ENCODE measurements around the gene FLT1. TPM values are rescaled to one million over a fixed set of nuclear protein-coding genes. Genes with fewer than 3 reads are reported as not detected.

FLT1 gene
- total RNA-seq, 1 donor from 2014 or later = 0.47 TPM

GRCh38 chr13:28527629-28528028, 32.7 kb upstream of the FLT1 start:
- Mint-ChIP-seq H3K4me3 (no peak overlapping the region), H3K27me3 (ENCODE audit: insufficient read depth, low read depth) (peaks cover 5% of the 10 kb centered on the region), H3K4me1 (no peaks in the 10 kb centered on the region), H3K36me3 (no peaks in the 10 kb centered on the region), H3K27ac (no peak overlapping the region), H3K9me3 (no peaks in the 10 kb centered on the region)
- Histone ChIP-seq H3K9me3 (ENCODE audit: low read depth) (no peaks in the 10 kb centered on the region), H3K36me3 (no peaks in the 10 kb centered on the region), H3K4me2 (no peak overlapping the region), H4K20me1 (ENCODE audit: low read depth) (no peaks in the 10 kb centered on the region), H2AFZ (replicated peaks) (no peak overlapping the region), H3K9ac (no peak overlapping the region), H3F3A (ENCODE audit: low read depth) (peaks cover 24% of the 10 kb centered on the region), H3K27ac (no peak overlapping the region), H3K79me2 (ENCODE audit: low read depth) (no peaks in the 10 kb centered on the region), H3K4me3 (no peak overlapping the region), H3K27me3 (peaks cover 47% of the 10 kb centered on the region), H3K4me1 (no peaks in the 10 kb centered on the region)
- no peak for TF ChIP-seq CTCF (IDR thresholded peaks at IDR 0.05)
- TF ChIP-seq EZH2 (IDR thresholded peaks at IDR 0.05) = no peak
- TF ChIP-seq EZH2phosphoT487 (IDR thresholded peaks at IDR 0.05) = no peak
- no peak for DNase-seq (ENCODE audit: low spot score)

GRCh38 chr13:28526876-28527275, 31.9 kb upstream of the FLT1 start:
- Mint-ChIP-seq H3K27me3 (ENCODE audit: insufficient read depth, low read depth) (peaks cover 7% of the 10 kb centered on the region), H3K4me1 (no peaks in the 10 kb centered on the region), H3K36me3 (no peaks in the 10 kb centered on the region), H3K27ac (no peak overlapping the region), H3K9me3 (no peaks in the 10 kb centered on the region), H3K4me3 (no peak overlapping the region)
- TF ChIP-seq CTCF (IDR thresholded peaks at IDR 0.05) = no peak
- no peak for TF ChIP-seq EZH2phosphoT487 (IDR thresholded peaks at IDR 0.05)
- TF ChIP-seq EZH2 (IDR thresholded peaks at IDR 0.05) = no peak
- Histone ChIP-seq H4K20me1 (ENCODE audit: low read depth) (no peaks in the 10 kb centered on the region), H3K36me3 (no peaks in the 10 kb centered on the region), H3K4me2 (no peak overlapping the region), H3K27me3 (peaks cover 39% of the 10 kb centered on the region), H3K27ac (no peak overlapping the region), H3K9me3 (ENCODE audit: low read depth) (no peaks in the 10 kb centered on the region), H3K79me2 (ENCODE audit: low read depth) (no peaks in the 10 kb centered on the region), H3F3A (ENCODE audit: low read depth) (peaks cover 21% of the 10 kb centered on the region), H2AFZ (replicated peaks) (no peak overlapping the region), H3K4me3 (no peak overlapping the region), H3K4me1 (no peaks in the 10 kb centered on the region), H3K9ac (no peak overlapping the region)
- no peak for DNase-seq (ENCODE audit: low spot score)

GRCh38 chr13:28522871-28523270, 27.9 kb upstream of the FLT1 start:
- H3K9ac ChIP-seq = no peak overlapping the region
- no peak overlapping the region for H3K4me3 ChIP-seq
- Mint-ChIP-seq H3K27me3 (ENCODE audit: insufficient read depth, low read depth) (peaks cover 5% of the 10 kb centered on the region), H3K27ac (no peak overlapping the region), H3K4me3 (no peak overlapping the region), H3K9me3 (no peaks in the 10 kb centered on the region), H3K36me3 (no peaks in the 10 kb centered on the region), H3K4me1 (no peaks in the 10 kb centered on the region)
- H3K4me2 ChIP-seq = no peak overlapping the region
- H2AFZ ChIP-seq (replicated peaks) = no peak overlapping the region
- H3F3A ChIP-seq (ENCODE audit: low read depth) = no peaks in the 10 kb centered on the region
- H3K27me3 ChIP-seq = peaks cover under 1% of the 10 kb centered on the region
- TF ChIP-seq EZH2phosphoT487 (IDR thresholded peaks at IDR 0.05) = no peak
- no peak for TF ChIP-seq EZH2 (IDR thresholded peaks at IDR 0.05)
- no peak for TF ChIP-seq CTCF (IDR thresholded peaks at IDR 0.05)
- H3K27ac ChIP-seq = no peak overlapping the region
- no peaks in the 10 kb centered on the region for H4K20me1 ChIP-seq (ENCODE audit: low read depth)
- no peak for DNase-seq (ENCODE audit: low spot score)
- H3K4me1 ChIP-seq = no peaks in the 10 kb centered on the region
- H3K36me3 ChIP-seq = no peaks in the 10 kb centered on the region
- H3K79me2 ChIP-seq (ENCODE audit: low read depth) = no peaks in the 10 kb centered on the region
- no peaks in the 10 kb centered on the region for H3K9me3 ChIP-seq (ENCODE audit: low read depth)

Data from neural progenitor cell (in vitro differentiated cells).